ENCODE results near the gene NFATC3. TPM values are rescaled to one million over a fixed set of nuclear protein-coding genes. Genes with fewer than 3 reads are reported as not detected.

The NFATC3 gene
- total RNA-seq, 1 donor from 2014 or later = 152 TPM

- Mint-ChIP-seq H3K9me3 (no peaks in the 10 kb centered on the region), H3K36me3 (ENCODE audit: low read depth) (peaks cover 21% of the 10 kb centered on the region), H3K27me3 (ENCODE audit: insufficient read depth) (no peaks in the 10 kb centered on the region), H3K4me3 (peak overlapping the region; percentile 89), H3K4me1 (ENCODE audit: low read depth) (peaks cover 47% of the 10 kb centered on the region), H3K27ac (peak overlapping the region; percentile 99)
- intact Hi-C loops (cut with micrococcal nuclease) = loop anchor here (1.0 to 10.0 kb wide), 7 partner anchors 18 to 491 kb away; partner anchors contain the start of genes PLA2G15 and SLC7A6OS
- DNase-seq (ENCODE audit: low spot score) = no peak
Observed at GRCh38 chr16:68263559-68264127, 178.5 kb downstream of the NFATC3 start.

DNA sequence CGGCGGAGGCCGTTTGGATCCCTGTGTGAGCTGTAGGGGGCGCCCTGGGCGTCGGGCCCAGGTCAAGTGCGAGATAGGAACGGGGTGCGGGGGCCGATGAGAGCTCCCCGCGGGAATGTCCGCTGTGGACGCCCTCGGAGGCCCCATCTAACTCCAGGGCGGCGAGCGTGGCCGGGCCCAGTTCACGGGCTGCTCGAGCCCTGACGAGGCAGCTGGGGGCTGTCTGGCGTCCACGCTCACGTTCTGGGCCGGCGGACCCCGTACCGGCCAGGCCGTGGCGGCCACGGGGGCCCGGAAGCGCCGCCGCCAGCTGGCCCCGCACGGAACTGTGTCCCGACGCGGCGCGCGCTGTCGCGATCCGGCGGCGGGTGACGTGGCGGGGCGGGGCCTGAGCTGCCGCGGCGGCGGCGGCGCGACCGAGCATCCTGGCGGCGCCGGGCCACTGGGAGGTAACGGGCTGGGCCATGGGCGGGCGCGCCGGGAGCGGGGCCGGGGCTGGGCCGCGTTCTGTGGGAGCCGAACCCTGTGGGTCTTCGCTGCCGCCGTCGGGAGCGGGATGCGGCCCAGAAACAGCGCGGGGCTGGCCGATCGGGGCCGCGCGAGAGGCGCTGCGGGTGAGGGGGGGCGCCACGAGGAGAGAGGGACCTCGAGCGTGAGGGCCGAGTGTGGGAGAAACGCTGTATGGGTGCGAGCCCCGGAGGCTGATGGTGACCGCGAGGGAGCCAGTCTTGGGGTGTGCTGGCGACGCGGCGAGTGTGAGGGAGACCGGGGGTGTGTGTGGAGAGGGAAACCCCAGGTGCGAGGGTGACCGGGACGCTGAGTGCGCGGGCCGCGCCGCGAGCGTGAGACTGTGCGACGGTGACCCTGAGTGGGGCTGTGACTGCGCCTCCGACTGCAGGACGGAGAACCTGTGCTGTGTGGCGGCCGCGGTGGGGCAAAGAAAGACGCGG is 179.2 kb downstream of the NFATC3 start, which contains the start of gene SLC7A6:
TSS of gene SLC7A6 (plus strand) at position 399 of the 950 bp plus-strand sequence. CDS start 10,201 bp downstream, outside the sequence.
- intact Hi-C loops (cut with micrococcal nuclease) = loop anchor here (1.0 to 10.0 kb wide), 8 partner anchors 11 to 490 kb away; partner anchors contain the start of genes PLA2G15 and SLC7A6OS
- DNase-seq (ENCODE audit: low spot score) = peak; percentile 85
- H3K36me3 Mint-ChIP-seq (ENCODE audit: low read depth) = peaks cover 24% of the 10 kb centered on the region
- no peaks in the 10 kb centered on the region for H3K9me3 Mint-ChIP-seq
- H3K27ac Mint-ChIP-seq = peak within 1 kb of the TSS; percentile 99
- peaks cover 54% of the 10 kb centered on the region for H3K4me1 Mint-ChIP-seq (ENCODE audit: low read depth)
- H3K27me3 Mint-ChIP-seq (ENCODE audit: insufficient read depth) = no peaks in the 10 kb centered on the region
- H3K4me3 Mint-ChIP-seq = peak within 1 kb of the TSS; percentile 94

- intact Hi-C loops (cut with micrococcal nuclease) = loop anchor here (1.0 to 10.0 kb wide), 4 partner anchors 10 to 490 kb away; no protein-coding TSS in a partner anchor
- peak overlapping the region; percentile 94 for H3K4me3 Mint-ChIP-seq
- H3K36me3 Mint-ChIP-seq (ENCODE audit: low read depth) = peaks cover 26% of the 10 kb centered on the region
Observed at GRCh38 chr16:68265078-68265920, 180.1 kb downstream of the NFATC3 start.

GRCh38 chr16:68267612-68268405 is 182.6 kb downstream of the NFATC3 start:
- Mint-ChIP-seq H3K9me3 (no peaks in the 10 kb centered on the region), H3K27ac (peak overlapping the region; percentile 55), H3K4me3 (peak overlapping the region; percentile 64), H3K36me3 (ENCODE audit: low read depth) (peaks cover 45% of the 10 kb centered on the region), H3K4me1 (ENCODE audit: low read depth) (peaks cover 76% of the 10 kb centered on the region), H3K27me3 (ENCODE audit: insufficient read depth) (no peaks in the 10 kb centered on the region)
- no peak for DNase-seq (ENCODE audit: low spot score)
- intact Hi-C loops (cut with micrococcal nuclease) = loop anchor here (10.0 kb wide), 1 partner anchor 487 kb away; no protein-coding TSS in a partner anchor

More at GRCh38 chr16:68265078-68265920, 180.1 kb downstream of the NFATC3 start:
- Mint-ChIP-seq H3K4me1 (ENCODE audit: low read depth) (peaks cover 63% of the 10 kb centered on the region), H3K9me3 (no peaks in the 10 kb centered on the region), H3K27me3 (ENCODE audit: insufficient read depth) (no peaks in the 10 kb centered on the region), H3K27ac (peak overlapping the region; percentile 97)
- no peak for DNase-seq (ENCODE audit: low spot score)

DNA sequence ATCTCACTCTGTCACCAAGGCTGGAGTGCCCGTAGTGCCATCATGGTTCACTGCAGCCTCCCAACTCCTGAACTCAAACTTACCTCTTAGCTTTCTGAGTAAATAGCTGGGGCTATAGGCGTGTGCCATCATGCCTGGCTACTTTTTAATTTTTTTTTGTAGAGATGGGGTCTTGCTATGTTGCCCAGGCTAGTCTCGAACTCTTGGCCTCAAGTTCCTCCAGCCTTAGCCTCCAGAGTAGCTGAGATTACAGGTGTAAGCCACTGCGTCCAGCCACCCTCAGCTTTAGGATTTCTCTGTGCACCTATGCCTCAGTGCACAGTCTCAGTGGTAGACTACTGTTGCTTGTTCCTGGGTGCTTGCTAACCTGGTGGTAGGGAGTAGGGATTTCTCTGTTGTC is 184.6 kb downstream of the NFATC3 start:
- Mint-ChIP-seq H3K4me1 (ENCODE audit: low read depth) (peaks cover 84% of the 10 kb centered on the region), H3K36me3 (ENCODE audit: low read depth) (peaks cover 62% of the 10 kb centered on the region), H3K4me3 (peak overlapping the region; percentile 72), H3K9me3 (no peaks in the 10 kb centered on the region), H3K27me3 (ENCODE audit: insufficient read depth) (no peaks in the 10 kb centered on the region), H3K27ac (peak overlapping the region; percentile 85)
- intact Hi-C loops (cut with micrococcal nuclease) = loop anchor here (1.0 to 10.0 kb wide), 2 partner anchors 17 to 485 kb away; no protein-coding TSS in a partner anchor
- DNase-seq (ENCODE audit: low spot score) = no peak

DNA sequence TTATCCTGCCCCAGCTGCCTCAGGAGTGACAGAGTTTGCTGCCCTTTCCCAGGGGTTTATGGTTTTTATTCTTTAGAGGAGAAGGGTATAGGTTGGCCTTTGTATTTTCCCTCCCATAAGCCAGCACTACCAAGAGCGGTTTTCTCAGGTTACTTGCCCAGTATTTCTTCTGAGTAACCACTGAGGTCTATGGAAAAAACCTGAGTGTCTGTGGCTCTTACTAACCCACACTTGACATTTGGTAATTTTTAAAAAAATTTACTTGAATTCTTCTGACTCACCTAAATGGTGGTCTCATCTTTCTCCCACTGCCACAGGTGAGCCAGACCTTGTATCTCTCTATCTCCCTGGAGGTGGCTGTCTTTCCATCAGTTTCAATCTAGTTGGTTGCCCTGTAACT is 185.2 kb downstream of the NFATC3 start:
- Mint-ChIP-seq H3K27ac (peak overlapping the region; percentile 85), H3K36me3 (ENCODE audit: low read depth) (peaks cover 63% of the 10 kb centered on the region), H3K4me3 (peak overlapping the region; percentile 34), H3K27me3 (ENCODE audit: insufficient read depth) (no peaks in the 10 kb centered on the region), H3K4me1 (ENCODE audit: low read depth) (peaks cover 85% of the 10 kb centered on the region), H3K9me3 (no peaks in the 10 kb centered on the region)
- intact Hi-C loops (cut with micrococcal nuclease) = loop anchor here (1.0 kb wide), 1 partner anchor 16 kb away; no protein-coding TSS in a partner anchor
- DNase-seq (ENCODE audit: low spot score) = no peak

DNA sequence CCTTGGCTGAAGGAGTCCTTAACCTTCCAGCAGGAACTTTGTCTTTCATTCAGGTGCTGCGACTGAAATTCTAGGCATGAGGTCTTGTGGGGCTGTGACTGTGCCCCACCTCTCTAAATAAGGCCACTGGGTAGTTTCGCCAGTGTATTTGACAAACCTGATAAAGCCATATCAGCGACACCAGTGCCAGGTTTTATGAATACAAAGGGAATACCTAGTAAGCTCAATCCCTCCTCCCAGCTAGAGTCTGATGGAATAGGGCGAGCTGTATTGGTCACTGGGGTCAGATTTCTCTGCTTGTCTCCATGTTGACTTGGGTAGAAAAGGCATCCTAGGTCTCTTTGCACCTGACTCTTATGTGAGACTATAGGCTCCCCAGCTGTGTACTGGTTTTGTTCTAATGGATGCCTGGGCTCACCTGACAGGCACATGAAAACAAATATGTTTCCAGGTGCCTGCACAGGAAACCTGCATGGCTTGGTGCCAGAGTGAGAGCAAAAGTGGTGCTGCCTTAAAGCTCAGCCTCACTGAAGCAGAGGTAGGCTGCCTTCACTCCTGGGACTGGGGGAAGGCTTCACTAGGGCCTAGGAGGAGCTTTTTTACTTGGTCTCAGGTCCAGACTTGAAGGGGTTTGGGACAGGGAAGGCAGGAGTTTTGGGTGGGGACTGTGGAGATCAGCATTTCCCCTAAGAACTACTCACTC is 187.5 kb downstream of the NFATC3 start:
- H3K27ac Mint-ChIP-seq = peak overlapping the region; percentile 89
- no peak for DNase-seq (ENCODE audit: low spot score)
- no peaks in the 10 kb centered on the region for H3K27me3 Mint-ChIP-seq (ENCODE audit: insufficient read depth)
- H3K36me3 Mint-ChIP-seq (ENCODE audit: low read depth) = peaks cover 62% of the 10 kb centered on the region
- H3K4me1 Mint-ChIP-seq (ENCODE audit: low read depth) = peaks cover 80% of the 10 kb centered on the region
- no peaks in the 10 kb centered on the region for H3K9me3 Mint-ChIP-seq
- intact Hi-C loops (cut with micrococcal nuclease) = no loop called here
- H3K4me3 Mint-ChIP-seq = peak overlapping the region; percentile 56

- Mint-ChIP-seq H3K36me3 (ENCODE audit: low read depth) (peaks cover 56% of the 10 kb centered on the region), H3K27ac (peak overlapping the region; percentile 89), H3K27me3 (ENCODE audit: insufficient read depth) (no peaks in the 10 kb centered on the region), H3K9me3 (no peaks in the 10 kb centered on the region), H3K4me3 (peak overlapping the region; percentile 56), H3K4me1 (ENCODE audit: low read depth) (peaks cover 72% of the 10 kb centered on the region)
- intact Hi-C loops (cut with micrococcal nuclease) = no loop called here
- no peak for DNase-seq (ENCODE audit: low spot score)
Observed at GRCh38 chr16:68273459-68273858, 188.3 kb downstream of the NFATC3 start.

GRCh38 chr16:68273896-68274295 is 188.7 kb downstream of the NFATC3 start:
- peak overlapping the region; percentile 90 for H3K27ac Mint-ChIP-seq
- no peak for DNase-seq (ENCODE audit: low spot score)
- intact Hi-C loops (cut with micrococcal nuclease) = no loop called here
- H3K27me3 Mint-ChIP-seq (ENCODE audit: insufficient read depth) = no peaks in the 10 kb centered on the region
- H3K36me3 Mint-ChIP-seq (ENCODE audit: low read depth) = peaks cover 56% of the 10 kb centered on the region
- H3K4me1 Mint-ChIP-seq (ENCODE audit: low read depth) = peaks cover 70% of the 10 kb centered on the region
- no peaks in the 10 kb centered on the region for H3K9me3 Mint-ChIP-seq
- peak overlapping the region; percentile 63 for H3K4me3 Mint-ChIP-seq

DNA sequence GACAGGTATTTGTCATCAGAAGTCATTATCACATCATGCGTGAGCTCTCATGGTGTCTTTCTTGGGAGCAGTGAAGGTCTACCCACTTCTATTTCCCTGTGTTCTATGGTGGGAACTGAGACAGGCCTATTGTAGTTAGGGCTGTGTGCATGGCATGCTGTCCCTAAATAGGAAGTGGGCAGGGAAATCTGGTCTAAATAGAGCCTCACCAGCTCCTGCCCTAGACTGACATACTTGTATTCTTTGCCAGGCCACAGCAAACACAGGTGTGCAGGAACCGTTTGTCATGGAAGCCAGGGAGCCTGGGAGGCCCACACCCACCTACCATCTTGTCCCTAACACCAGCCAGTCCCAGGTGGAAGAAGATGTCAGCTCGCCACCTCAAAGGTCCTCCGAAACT is 189.3 kb downstream of the NFATC3 start:
- peaks cover 53% of the 10 kb centered on the region for H3K36me3 Mint-ChIP-seq (ENCODE audit: low read depth)
- peak overlapping the region; percentile 90 for H3K27ac Mint-ChIP-seq
- H3K4me3 Mint-ChIP-seq = peak overlapping the region; percentile 63
- no peak for DNase-seq (ENCODE audit: low spot score)
- no peaks in the 10 kb centered on the region for H3K9me3 Mint-ChIP-seq
- no peaks in the 10 kb centered on the region for H3K27me3 Mint-ChIP-seq (ENCODE audit: insufficient read depth)
- H3K4me1 Mint-ChIP-seq (ENCODE audit: low read depth) = peaks cover 67% of the 10 kb centered on the region
- intact Hi-C loops (cut with micrococcal nuclease) = no loop called here

DNA sequence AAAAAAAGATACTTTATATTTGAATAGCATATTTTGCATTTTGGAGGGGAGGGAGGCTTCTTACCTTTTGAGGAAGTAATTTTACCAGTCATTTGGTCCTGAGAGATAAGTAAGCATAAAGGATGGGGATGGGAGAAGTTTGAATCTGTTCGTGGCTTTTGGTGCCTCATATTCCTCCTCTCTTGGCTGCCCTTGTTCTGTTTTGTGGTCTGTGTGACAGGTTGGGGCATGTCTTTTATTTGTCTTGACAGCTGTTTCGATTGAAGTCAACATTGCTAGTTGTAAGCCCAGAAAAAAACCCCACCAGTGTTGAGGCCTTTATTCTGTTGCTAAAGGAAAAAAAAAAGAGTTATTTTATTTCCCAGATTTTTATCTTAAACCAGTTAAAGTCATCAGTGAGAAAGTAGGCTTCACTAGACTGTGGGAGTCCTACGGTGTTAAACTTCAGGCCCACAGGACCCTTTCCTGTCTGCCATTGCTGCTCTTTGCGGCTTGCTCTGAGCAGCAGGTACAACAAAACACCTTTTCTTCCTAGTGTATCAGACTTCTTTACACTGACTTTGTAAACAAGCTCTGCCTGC is 190.5 kb downstream of the NFATC3 start:
- peaks cover 54% of the 10 kb centered on the region for H3K36me3 Mint-ChIP-seq (ENCODE audit: low read depth)
- peak overlapping the region; percentile 90 for H3K27ac Mint-ChIP-seq
- H3K4me1 Mint-ChIP-seq (ENCODE audit: low read depth) = peaks cover 63% of the 10 kb centered on the region
- DNase-seq (ENCODE audit: low spot score) = peak; percentile 40
- peak overlapping the region; percentile 65 for H3K4me3 Mint-ChIP-seq
- intact Hi-C loops (cut with micrococcal nuclease) = loop anchor here (1.0 kb wide), 2 partner anchors 9 to 10 kb away; no protein-coding TSS in a partner anchor
- no peaks in the 10 kb centered on the region for H3K9me3 Mint-ChIP-seq
- no peaks in the 10 kb centered on the region for H3K27me3 Mint-ChIP-seq (ENCODE audit: insufficient read depth)
